ENCODE measurements around the gene PPEF1.

DNA sequence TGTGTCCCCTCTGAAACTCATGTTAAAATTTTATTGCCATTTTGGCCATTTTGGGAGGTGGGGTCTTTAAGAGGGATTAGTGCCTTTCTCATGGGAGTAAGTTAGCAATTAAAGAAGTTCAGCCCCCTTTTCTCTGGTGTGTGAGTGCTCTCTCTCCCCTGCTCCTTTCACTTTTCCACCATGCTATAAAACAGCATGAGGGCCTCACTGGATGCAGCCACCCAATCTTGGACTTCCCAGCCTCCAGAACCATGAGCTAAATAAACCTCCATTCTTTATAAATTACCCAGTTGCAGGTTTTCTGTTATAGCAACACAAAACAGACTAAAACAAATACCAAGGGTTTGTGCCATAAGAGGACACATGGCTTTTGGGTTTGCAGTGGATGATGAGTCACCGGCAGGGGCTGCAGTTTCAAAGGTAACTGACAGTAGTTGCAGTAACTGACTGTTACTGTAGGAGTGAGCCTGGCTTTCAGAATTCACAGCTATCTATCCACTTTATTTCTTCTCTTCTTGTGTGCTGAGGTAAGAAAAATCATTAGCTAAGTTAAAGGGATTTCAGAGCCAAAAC, 121.5 kb downstream of the PPEF1 start:
- TF ChIP-seq GABPA (IDR thresholded peaks at IDR 0.05; ENCODE audit: borderline replicate concordance, insufficient read depth, low read length) (no peak), EZH2 (IDR thresholded peaks at IDR 0.05; ENCODE audit: low read depth, low read length, severe bottlenecking) (no peak), CHD2 (IDR thresholded peaks at IDR 0.05; ENCODE audit: low read length) (no peak), TAF1 (IDR thresholded peaks at IDR 0.05; ENCODE audit: low read depth, low read length) (no peak), TAF7 (optimal IDR thresholded peaks at IDR 0.05; ENCODE audit: borderline replicate concordance, low read depth, low read length) (no peak), SP2 (IDR thresholded peaks at IDR 0.05; ENCODE audit: low read length) (no peak), RAD21 (IDR thresholded peaks at IDR 0.05 in 1 of 2, conservative IDR thresholded peaks at IDR 0.05 in 1 of 2; ENCODE audit: low read depth in 2 of 2, low read length in 2 of 2) (no peak), ZNF274 (IDR thresholded peaks at IDR 0.05; ENCODE audit: borderline replicate concordance, extremely low read depth, low read length) (no peak), POLR2A (IDR thresholded peaks at IDR 0.05; ENCODE audit: control extremely low read depth in 1 of 2, low read depth in 2 of 2, low read length in 2 of 2) (no peak)
- TF ChIP-seq, protein P1, sequence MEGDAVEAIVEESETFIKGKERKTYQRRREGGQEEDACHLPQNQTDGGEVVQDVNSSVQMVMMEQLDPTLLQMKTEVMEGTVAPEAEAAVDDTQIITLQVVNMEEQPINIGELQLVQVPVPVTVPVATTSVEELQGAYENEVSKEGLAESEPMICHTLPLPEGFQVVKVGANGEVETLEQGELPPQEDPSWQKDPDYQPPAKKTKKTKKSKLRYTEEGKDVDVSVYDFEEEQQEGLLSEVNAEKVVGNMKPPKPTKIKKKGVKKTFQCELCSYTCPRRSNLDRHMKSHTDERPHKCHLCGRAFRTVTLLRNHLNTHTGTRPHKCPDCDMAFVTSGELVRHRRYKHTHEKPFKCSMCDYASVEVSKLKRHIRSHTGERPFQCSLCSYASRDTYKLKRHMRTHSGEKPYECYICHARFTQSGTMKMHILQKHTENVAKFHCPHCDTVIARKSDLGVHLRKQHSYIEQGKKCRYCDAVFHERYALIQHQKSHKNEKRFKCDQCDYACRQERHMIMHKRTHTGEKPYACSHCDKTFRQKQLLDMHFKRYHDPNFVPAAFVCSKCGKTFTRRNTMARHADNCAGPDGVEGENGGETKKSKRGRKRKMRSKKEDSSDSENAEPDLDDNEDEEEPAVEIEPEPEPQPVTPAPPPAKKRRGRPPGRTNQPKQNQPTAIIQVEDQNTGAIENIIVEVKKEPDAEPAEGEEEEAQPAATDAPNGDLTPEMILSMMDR (IDR thresholded peaks at IDR 0.05; ENCODE audit: control extremely low read depth in 1 of 3, insufficient read depth in 1 of 3, low read depth in 1 of 3, low read length in 3 of 3) = no peak
- TF ChIP-seq, protein P2, sequence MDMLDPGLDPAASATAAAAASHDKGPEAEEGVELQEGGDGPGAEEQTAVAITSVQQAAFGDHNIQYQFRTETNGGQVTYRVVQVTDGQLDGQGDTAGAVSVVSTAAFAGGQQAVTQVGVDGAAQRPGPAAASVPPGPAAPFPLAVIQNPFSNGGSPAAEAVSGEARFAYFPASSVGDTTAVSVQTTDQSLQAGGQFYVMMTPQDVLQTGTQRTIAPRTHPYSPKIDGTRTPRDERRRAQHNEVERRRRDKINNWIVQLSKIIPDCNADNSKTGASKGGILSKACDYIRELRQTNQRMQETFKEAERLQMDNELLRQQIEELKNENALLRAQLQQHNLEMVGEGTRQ (IDR thresholded peaks at IDR 0.05; ENCODE audit: low read length) = no peak
- TF ChIP-seq, protein P3, sequence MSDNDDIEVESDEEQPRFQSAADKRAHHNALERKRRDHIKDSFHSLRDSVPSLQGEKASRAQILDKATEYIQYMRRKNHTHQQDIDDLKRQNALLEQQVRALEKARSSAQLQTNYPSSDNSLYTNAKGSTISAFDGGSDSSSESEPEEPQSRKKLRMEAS (IDR thresholded peaks at IDR 0.05) = no peak

All from H1 (cell line).